ENCODE results near the gene MEG3.

MEG3 gene

DNA sequence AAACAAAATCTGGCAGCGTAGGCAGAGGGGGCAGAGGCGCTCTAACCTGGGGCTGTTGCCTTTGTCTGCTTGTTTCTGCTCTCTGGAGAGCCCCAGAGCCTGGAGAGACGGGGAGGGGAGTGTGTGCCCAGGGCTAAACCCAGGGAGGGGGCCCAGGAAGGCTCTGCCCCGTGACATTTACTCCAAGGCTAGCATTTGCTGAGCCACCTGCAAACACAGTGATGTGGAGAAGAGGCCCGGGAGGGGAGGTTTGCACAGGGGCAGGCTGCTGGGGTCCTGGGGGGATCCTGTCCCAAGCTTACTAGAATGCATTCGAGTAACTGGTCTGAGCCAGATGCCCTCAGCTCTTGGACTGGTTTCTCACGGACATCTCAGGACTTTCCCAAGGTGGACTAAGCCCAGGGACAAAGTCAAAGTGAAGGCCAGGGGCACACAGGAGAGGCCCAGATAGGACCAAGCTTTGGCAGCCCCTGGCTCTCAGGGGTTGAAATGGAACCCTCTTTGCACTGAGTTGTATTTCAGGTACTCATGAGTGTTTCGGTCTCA lies 12.0 kb downstream of the MEG3 start:
- peak overlapping the region in 2 of 3 experiments; percentile 17 to 18 for H3K4me3 Mint-ChIP-seq

DNA sequence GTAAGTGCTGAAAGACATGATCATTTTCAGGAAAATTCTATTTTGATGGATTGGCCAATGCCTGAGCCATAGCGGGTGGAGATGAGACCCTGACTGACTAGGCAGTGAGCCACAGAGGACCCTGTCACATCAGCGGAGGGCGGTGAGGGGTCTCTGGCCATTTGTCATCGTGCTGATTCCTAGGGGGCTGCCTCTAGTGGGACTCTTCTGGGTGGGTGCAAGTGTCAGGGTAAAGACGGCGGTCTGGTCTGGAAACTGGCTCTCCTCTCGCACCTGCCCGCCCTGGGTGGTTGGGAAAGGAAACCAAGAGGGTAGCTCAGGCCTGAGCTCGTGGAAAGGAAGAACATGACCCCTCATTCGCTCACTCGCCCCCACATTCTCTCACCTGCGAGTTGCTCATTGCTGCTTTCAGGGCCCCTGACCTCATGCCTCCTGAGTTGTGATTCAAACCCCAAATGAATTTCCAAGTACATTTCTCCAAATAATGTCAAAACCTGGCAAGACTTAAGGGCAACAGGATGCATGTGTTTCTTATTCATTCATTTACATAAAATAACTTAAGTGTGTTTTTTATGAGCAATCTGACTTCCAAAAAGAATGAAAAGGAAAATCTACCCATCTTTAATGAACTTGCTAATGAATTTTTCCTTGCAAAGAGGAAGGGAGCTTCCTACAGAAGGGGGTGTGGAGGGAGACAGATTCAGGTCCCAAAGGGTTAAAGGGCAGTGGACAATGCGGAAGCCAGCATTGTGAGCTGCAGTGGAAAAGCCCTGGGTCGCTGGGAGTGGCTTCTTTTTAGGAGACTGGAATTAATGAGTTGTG lies 12.8 kb downstream of the MEG3 start:
- Mint-ChIP-seq H3K9me3 (no peaks in the 10 kb centered on the region), H3K4me1 (peaks cover 64% of the 10 kb centered on the region), H3K27ac (peak overlapping the region in 2 of 3 experiments; percentile 45 to 90)

More for the DNA sequence above, 12.0 kb downstream of the MEG3 start:
- H3K27ac Mint-ChIP-seq = peak overlapping the region in 2 of 3 experiments; percentile 45 to 90
- peaks cover 62% of the 10 kb centered on the region for H3K4me1 Mint-ChIP-seq
- no peaks in the 10 kb centered on the region for H3K36me3 Mint-ChIP-seq (ENCODE audit: low read depth)
- TF ChIP-seq, protein P1, sequence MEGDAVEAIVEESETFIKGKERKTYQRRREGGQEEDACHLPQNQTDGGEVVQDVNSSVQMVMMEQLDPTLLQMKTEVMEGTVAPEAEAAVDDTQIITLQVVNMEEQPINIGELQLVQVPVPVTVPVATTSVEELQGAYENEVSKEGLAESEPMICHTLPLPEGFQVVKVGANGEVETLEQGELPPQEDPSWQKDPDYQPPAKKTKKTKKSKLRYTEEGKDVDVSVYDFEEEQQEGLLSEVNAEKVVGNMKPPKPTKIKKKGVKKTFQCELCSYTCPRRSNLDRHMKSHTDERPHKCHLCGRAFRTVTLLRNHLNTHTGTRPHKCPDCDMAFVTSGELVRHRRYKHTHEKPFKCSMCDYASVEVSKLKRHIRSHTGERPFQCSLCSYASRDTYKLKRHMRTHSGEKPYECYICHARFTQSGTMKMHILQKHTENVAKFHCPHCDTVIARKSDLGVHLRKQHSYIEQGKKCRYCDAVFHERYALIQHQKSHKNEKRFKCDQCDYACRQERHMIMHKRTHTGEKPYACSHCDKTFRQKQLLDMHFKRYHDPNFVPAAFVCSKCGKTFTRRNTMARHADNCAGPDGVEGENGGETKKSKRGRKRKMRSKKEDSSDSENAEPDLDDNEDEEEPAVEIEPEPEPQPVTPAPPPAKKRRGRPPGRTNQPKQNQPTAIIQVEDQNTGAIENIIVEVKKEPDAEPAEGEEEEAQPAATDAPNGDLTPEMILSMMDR (IDR thresholded peaks at IDR 0.05; ENCODE audit: unreplicated experiment in 3 of 3) = no peak
- peaks cover 14% of the 10 kb centered on the region for H3K27me3 Mint-ChIP-seq (ENCODE audit: low read depth)
- H3K9me3 Mint-ChIP-seq = no peaks in the 10 kb centered on the region

GRCh38 chr14:100839315-100839585 lies 13.3 kb downstream of the MEG3 start:
- peaks cover 64% of the 10 kb centered on the region for H3K4me1 Mint-ChIP-seq
- TF ChIP-seq, protein P1 (IDR thresholded peaks at IDR 0.05; ENCODE audit: unreplicated experiment in 3 of 3) = no peak
- peak overlapping the region in 1 of 3 experiments; percentile 30 for H3K4me3 Mint-ChIP-seq
- H3K27ac Mint-ChIP-seq = peak overlapping the region in 2 of 3 experiments; percentile 45 to 90
- no peaks in the 10 kb centered on the region for H3K9me3 Mint-ChIP-seq
- H3K36me3 Mint-ChIP-seq (ENCODE audit: low read depth) = no peaks in the 10 kb centered on the region
- H3K27me3 Mint-ChIP-seq (ENCODE audit: low read depth) = peaks cover 14% of the 10 kb centered on the region

More for the DNA sequence above, 12.8 kb downstream of the MEG3 start:
- no peaks in the 10 kb centered on the region for H3K36me3 Mint-ChIP-seq (ENCODE audit: low read depth)
- H3K27me3 Mint-ChIP-seq (ENCODE audit: low read depth) = peaks cover 14% of the 10 kb centered on the region
- TF ChIP-seq, protein P1 (IDR thresholded peaks at IDR 0.05; ENCODE audit: unreplicated experiment in 3 of 3) = no peak
- peak overlapping the region in 1 of 3 experiments; percentile 30 for H3K4me3 Mint-ChIP-seq

- H3K9me3 Mint-ChIP-seq = no peaks in the 10 kb centered on the region
- peak overlapping the region; percentile 14 to 90 (median 45) for H3K27ac Mint-ChIP-seq
- no peaks in the 10 kb centered on the region for H3K36me3 Mint-ChIP-seq (ENCODE audit: low read depth)
- peaks cover 14% of the 10 kb centered on the region for H3K27me3 Mint-ChIP-seq (ENCODE audit: low read depth)
- TF ChIP-seq, protein P1 (IDR thresholded peaks at IDR 0.05; ENCODE audit: unreplicated experiment in 3 of 3) = no peak
- peak overlapping the region in 1 of 3 experiments; percentile 19 for H3K4me3 Mint-ChIP-seq
- H3K4me1 Mint-ChIP-seq = peaks cover 68% of the 10 kb centered on the region
Measured at GRCh38 chr14:100839681-100840111, 13.8 kb downstream of the MEG3 start.

DNA sequence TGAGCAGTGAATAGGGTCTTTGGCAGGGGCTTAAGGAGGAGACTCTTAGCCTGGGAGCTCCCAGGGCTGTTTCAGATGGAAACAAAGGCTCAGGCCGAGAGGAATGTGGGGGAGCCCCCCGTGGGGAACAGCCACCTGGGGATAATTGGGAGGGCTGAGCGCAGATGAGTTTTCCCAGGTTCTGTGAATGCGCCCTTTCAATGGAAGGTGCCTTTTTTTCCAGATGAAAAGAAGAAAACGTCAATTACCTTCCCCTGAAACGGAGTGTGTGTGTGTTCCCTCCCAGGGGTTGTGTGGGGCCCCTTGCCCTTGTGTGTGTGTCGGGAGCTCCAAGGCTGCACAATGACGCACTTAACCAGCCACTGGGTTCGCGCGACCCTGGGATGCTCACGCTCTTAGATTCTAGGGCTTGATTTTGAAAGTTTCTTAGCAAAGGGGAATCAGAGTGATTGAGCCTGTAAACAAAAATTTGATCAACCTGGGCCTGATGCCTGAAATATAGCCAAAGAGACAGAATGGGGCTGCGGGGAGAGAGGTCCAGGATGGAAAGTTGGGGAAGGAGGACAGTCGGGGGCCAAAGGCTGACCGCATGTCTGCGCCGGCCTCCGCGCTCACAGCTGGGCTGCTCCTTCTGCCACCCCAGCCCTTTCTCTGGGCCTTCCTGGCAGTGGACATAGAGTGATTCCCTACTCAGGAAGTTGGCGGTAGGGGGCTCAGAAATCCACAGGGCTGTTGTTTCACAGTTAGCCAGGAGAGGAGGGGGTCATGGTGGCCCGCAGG lies 14.6 kb downstream of the MEG3 start:
- peak overlapping the region; percentile 14 to 90 (median 45) for H3K27ac Mint-ChIP-seq
- no peaks in the 10 kb centered on the region for H3K9me3 Mint-ChIP-seq
- H3K27me3 Mint-ChIP-seq (ENCODE audit: low read depth) = peaks cover 12% of the 10 kb centered on the region
- H3K36me3 Mint-ChIP-seq (ENCODE audit: low read depth) = no peaks in the 10 kb centered on the region
- peaks cover 68% of the 10 kb centered on the region for H3K4me1 Mint-ChIP-seq
- TF ChIP-seq, protein P1 (IDR thresholded peaks at IDR 0.05; ENCODE audit: unreplicated experiment in 3 of 3) = no peak
- H3K4me3 Mint-ChIP-seq = peak overlapping the region in 1 of 3 experiments; percentile 27
